ENCODE data around the gene PROSER3. TPM values are rescaled to one million over a fixed set of nuclear protein-coding genes. Genes with fewer than 3 reads are reported as not detected.

The PROSER3 gene
- total and polyA plus RNA-seq, 2 donors (not counting 3 experiments of a cell fraction or from before 2014, with no cell fraction given), result 18.3 to 28.3 TPM

- DNase-seq (ENCODE audit: low read depth, low spot score) (no peak), FAIRE-seq (no peak)
- dilution Hi-C loops (cut with MboI; ENCODE audit: extremely low pct_ligation_motif_present, low sequenced_read_pairs), result no loop called here
- Histone ChIP-seq H3K9me1 (replicated peaks; ENCODE audit: control insufficient read depth, extremely low read depth, insufficient read depth, low read length) (no peaks in the 10 kb centered on the region), H3K27ac (ENCODE audit: insufficient read depth, low read depth, low read length) (no peak overlapping the region), H3K4me1 (ENCODE audit: control insufficient read depth, extremely low read depth, insufficient read depth, low read length) (peaks cover 17% of the 10 kb centered on the region), H3K9ac (replicated peaks; ENCODE audit: extremely low read depth, insufficient read depth, low read length) (no peak overlapping the region), H3K4me3 (replicated peaks in 1 of 3; ENCODE audit: insufficient read depth in 1 of 3, low read depth in 1 of 3, low read length in 3 of 3) (no peak overlapping the region), H2AFZ (ENCODE audit: low read depth, low read length) (no peak overlapping the region), H3K4me2 (ENCODE audit: insufficient read depth, low read length) (no peak overlapping the region), H3K36me3 (ENCODE audit: control insufficient read depth in 2 of 2, extremely low read depth in 1 of 2, insufficient read depth in 2 of 2, low read length in 2 of 2) (peaks cover 0 to 4% of the 10 kb centered on the region in 2 experiments), H3K9me3 (replicated peaks; ENCODE audit: control insufficient read depth, insufficient read depth, low read length) (no peaks in the 10 kb centered on the region), H3K27me3 (ENCODE audit: control insufficient read depth in 2 of 2, insufficient read depth in 2 of 2, low read length in 2 of 2) (no peaks in the 10 kb centered on the region), H4K20me1 (replicated peaks; ENCODE audit: control insufficient read depth, extremely low read depth, insufficient read depth, low read length) (no peaks in the 10 kb centered on the region), H3K79me2 (ENCODE audit: control insufficient read depth, insufficient read depth, low read length) (peaks cover 23% of the 10 kb centered on the region)
- TF ChIP-seq POLR2AphosphoS5 (IDR thresholded peaks at IDR 0.05; ENCODE audit: insufficient read depth, low read depth, low read length), result no peak
- TF ChIP-seq GATA2 (IDR thresholded peaks at IDR 0.05; ENCODE audit: insufficient read depth, insufficient read length, low read depth, low read length), result no peak
- no peak for TF ChIP-seq JUN (IDR thresholded peaks at IDR 0.05; ENCODE audit: borderline replicate concordance, insufficient read depth, insufficient read length, low read depth)
- no peak for TF ChIP-seq EZH2 (IDR thresholded peaks at IDR 0.05; ENCODE audit: borderline replicate concordance, low read depth, low read length, severe bottlenecking)
- TF ChIP-seq MYC (IDR thresholded peaks at IDR 0.05; ENCODE audit: low read depth, low read length), result no peak
- CTCF ChIA-PET, result interaction anchor here (0.5 to 1.2 kb wide), 3 partner anchors 17 to 573 kb away, joined by 3 to 10 read pairs (median 3); partner anchors contain the start of gene FXYD7
- POLR2A ChIA-PET, result no interaction called here
- BruUV-seq (replicated peaks), result no TSS peak
- intact Hi-C loops (cut with micrococcal nuclease), result no loop called here
Observed at GRCh38 chr19:35715355-35715809, 42.6 kb upstream of the PROSER3 start.

GRCh38 chr19:35715981-35716800, 41.8 kb upstream of the PROSER3 start:
- dilution Hi-C loops (cut with MboI; ENCODE audit: extremely low pct_ligation_motif_present, low sequenced_read_pairs), result no loop called here
- FAIRE-seq, result no peak
- no peak overlapping the region for H3K27ac ChIP-seq (ENCODE audit: insufficient read depth, low read depth, low read length)

More at GRCh38 chr19:35715981-35716800, 41.8 kb upstream of the PROSER3 start:
- Histone ChIP-seq H3K9me3 (replicated peaks; ENCODE audit: control insufficient read depth, insufficient read depth, low read length) (no peaks in the 10 kb centered on the region), H4K20me1 (replicated peaks; ENCODE audit: control insufficient read depth, extremely low read depth, insufficient read depth, low read length) (no peaks in the 10 kb centered on the region), H3K9me1 (replicated peaks; ENCODE audit: control insufficient read depth, extremely low read depth, insufficient read depth, low read length) (no peaks in the 10 kb centered on the region), H3K79me2 (ENCODE audit: control insufficient read depth, insufficient read depth, low read length) (peaks cover 26% of the 10 kb centered on the region), H3K9ac (replicated peaks; ENCODE audit: extremely low read depth, insufficient read depth, low read length) (peak overlapping the region; percentile 22), H2AFZ (ENCODE audit: low read depth, low read length) (peak overlapping the region; percentile 97), H3K36me3 (ENCODE audit: control insufficient read depth in 2 of 2, extremely low read depth in 1 of 2, insufficient read depth in 2 of 2, low read length in 2 of 2) (peaks cover under 1 to 5% of the 10 kb centered on the region in 2 experiments), H3K4me2 (ENCODE audit: insufficient read depth, low read length) (peak overlapping the region; percentile 61), H3K27me3 (ENCODE audit: control insufficient read depth in 2 of 2, insufficient read depth in 2 of 2, low read length in 2 of 2) (no peaks in the 10 kb centered on the region), H3K4me1 (ENCODE audit: control insufficient read depth, extremely low read depth, insufficient read depth, low read length) (peaks cover 17% of the 10 kb centered on the region), H3K4me3 (replicated peaks in 1 of 3; ENCODE audit: insufficient read depth in 1 of 3, low read depth in 1 of 3, low read length in 3 of 3) (peak overlapping the region; percentile 30 to 57 (median 46))
- BruUV-seq (replicated peaks), result no TSS peak
- POLR2A ChIA-PET, result no interaction called here
- CTCF ChIA-PET, result interaction anchor here (0.5 to 1.2 kb wide), 4 partner anchors 14 to 573 kb away, joined by 3 to 10 read pairs (median 4); partner anchors contain the start of gene FXYD7
- DNase-seq (ENCODE audit: low read depth, low spot score), result no peak
- intact Hi-C loops (cut with micrococcal nuclease), result no loop called here
- TF ChIP-seq POLR2AphosphoS5 (IDR thresholded peaks at IDR 0.05; ENCODE audit: insufficient read depth, low read depth, low read length) (no peak), POLR2A (IDR thresholded peaks at IDR 0.05; ENCODE audit: low read depth, low read length) (no peak), FOS (IDR thresholded peaks at IDR 0.05; ENCODE audit: borderline replicate concordance, insufficient read depth, low read length) (no peak), MAX (IDR thresholded peaks at IDR 0.05; ENCODE audit: insufficient read depth, insufficient read length) (no peak), GATA2 (IDR thresholded peaks at IDR 0.05; ENCODE audit: insufficient read depth, insufficient read length, low read depth, low read length) (no peak), JUN (IDR thresholded peaks at IDR 0.05; ENCODE audit: borderline replicate concordance, insufficient read depth, insufficient read length, low read depth) (no peak), EZH2 (IDR thresholded peaks at IDR 0.05; ENCODE audit: borderline replicate concordance, low read depth, low read length, severe bottlenecking) (no peak), CTCF (IDR thresholded peaks at IDR 0.05; ENCODE audit: extremely low read depth in 1 of 2, insufficient read depth in 1 of 2, low read depth in 1 of 2, low read length in 2 of 2) (no peak), MYC (IDR thresholded peaks at IDR 0.05; ENCODE audit: low read depth, low read length) (no peak)
